ENCODE measurements around the gene RNH1.

RNH1 gene

DNA sequence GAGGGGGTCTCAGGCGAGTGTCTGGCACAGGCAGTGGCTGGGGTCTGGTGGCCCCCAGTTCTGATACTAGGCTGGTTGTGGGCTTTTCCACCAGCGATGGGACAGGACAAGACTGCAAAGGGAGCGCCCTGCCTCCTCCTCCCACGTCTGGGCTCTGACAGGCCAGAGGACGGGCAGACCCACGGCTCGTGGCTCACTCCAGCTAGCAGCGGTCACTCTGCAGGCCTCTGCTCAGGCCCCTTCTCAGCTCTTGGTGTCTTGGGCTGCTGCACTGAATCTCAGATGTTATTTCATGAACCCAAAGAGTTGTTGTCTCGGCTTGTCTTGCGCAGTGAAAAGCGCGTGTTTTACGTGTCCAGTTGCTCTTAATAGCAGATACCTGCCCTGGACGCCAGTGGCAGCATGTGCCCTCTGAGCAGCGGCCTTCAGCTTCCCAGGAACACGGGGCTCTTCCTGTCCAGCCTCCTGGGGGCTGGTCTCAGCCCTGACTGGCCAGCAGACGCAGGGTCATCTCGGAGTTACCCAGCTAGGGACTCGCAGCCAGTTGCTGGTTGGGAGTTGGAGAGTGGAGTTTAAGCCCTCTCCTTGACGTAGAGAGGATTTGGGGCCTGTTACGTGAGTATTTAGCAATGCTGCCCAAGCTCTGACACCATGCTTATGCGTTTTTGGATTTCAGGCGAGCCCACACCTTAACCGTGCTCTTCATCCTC, 47.4 kb downstream of the RNH1 start:
- no peak for DNase-seq (ENCODE audit: low read depth in 1 of 2, low spot score in 1 of 2)

DNA sequence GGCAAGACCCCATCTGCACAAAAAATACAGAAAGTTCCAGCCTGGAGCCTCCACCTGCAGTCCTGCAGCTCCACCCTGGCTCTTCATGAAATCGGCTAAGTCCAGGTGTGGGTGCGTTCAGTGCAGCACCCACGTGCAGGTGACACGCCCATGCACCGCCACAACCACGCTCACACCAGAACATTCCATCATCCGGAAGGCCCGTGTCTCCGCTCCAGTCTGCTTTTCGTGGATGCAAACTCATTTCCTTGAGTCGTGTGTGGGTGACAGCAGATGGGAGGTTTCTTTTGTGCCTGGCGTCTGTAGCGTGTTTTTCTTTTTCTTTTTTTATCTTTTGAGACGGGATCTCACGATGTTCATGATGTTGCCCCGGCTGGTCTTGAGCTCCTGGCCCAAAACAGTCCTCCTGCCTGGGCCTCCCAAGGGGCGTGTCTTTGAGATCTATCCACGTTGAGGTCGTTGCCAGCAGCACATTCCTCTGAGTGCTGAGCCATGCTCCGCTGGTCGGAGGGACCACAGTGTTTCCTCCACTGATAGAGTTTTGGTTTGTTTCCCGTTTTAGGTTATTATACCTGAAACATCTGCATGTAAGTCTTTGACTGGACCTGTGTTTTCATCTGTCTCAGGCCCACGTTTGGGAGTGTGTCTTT, 49.8 kb downstream of the RNH1 start:
- DNase-seq (ENCODE audit: low read depth in 1 of 2, low spot score in 1 of 2) = no peak

DNA sequence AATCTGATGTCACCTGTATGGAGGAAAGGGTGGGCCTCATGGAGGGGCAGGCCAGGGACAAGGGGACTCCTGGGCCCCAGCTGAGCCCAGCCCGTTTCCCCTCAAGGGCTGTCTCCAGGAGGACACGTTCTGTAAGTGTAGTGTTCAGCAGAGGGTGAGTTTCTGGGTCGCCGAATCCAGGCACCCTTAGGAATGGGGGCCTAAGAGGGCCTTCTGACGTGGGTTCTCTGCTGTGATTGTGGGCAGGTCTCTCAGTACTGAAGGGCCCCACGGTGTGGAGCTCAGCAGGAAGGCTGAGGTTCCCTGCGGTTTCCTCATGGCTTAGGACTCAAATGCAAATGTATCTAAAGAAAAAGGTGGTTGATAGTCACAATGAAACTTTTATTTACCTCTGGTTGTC, 50.5 kb downstream of the RNH1 start:
- peak in 1 of 2 donors; percentile 27 for DNase-seq (ENCODE audit: low read depth in 1 of 2, low spot score in 1 of 2)

DNA sequence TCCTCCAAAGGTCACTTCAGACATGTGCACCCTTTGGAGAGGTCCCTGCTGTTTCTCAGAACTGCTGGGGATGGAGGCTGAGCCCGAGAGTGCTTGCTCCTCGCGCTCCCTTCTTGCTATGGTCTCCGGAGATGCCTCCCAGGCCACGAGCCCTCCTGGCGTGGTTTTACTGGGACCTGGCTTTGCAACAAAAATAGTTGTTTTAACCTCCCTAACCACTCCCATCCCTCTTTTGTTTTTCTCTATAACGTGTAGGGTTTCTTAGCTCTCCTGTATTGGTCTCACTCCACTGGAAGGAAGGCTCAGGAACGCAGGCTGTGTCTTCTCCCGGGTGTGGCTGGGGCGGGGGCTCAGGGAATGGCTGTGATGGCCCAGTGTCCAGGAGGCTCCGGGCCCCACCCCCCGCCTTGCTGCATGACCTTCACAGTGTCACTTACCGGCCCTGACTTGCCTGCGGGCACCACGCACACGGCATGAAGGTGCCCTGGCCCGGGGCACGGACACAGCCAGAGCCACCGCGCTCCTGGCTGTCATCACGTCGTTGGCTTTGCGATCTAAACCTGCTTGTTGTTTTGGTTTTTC, 51.4 kb downstream of the RNH1 start:
- DNase-seq (ENCODE audit: low read depth in 1 of 2, low spot score in 1 of 2) = no peak

DNA sequence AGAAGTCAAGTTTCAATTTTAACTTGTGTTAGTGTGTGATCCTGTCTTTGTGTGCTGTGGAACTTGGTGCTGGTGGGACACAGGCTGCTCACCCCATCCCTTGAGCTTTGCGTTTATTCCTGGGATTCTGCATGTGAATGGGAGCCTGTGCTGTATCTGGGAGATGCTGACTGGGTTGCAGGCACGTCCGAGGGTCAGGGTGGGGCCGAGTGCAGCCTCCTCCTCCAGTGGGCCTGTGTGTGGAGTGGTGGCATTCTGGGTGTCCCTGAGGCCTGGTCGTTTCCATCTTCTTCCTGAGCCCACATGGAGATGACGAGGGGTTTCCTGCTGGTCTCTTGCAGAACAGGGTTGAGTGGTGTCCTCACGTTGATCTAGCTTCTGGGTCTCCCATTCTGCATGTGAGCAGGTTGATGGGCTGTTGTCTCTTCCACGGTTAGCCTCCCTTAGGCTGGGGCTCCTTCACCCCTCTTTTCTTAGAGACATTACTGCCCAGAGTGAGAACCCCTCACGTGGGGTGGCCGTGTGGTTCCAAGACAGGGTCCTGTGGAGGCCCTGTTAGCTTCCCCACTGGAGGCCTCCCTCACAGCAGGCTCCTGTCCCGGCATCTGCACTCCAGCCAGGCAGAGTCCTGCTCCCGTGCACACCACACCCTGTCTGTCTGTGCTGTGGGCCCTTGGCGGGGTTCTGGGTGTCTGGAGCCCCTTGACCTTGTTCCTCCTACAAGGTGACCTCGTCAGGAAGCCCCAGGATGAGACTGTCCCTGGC, 52.1 kb downstream of the RNH1 start:
- no peak for DNase-seq (ENCODE audit: low read depth in 1 of 2, low spot score in 1 of 2)

DNA sequence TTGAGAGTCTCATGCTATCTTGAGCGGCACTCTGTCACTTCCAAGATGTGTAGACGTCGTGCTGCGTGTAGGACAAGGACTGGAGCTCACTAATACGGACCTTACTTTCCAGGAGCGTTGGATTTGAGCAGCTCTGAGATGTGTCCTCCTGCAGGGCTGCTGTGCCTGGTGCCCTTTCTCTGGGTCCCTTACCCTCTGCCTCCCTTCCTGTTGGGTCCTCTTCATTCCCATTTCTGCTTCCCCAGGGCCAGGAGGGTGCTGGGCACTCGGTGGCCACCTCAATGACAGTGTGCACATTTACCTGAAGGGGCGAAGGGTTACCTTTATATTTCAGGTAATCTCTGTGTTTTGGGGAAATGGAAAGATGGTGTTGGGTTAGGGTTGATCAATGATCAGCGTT, 53.0 kb downstream of the RNH1 start:
- DNase-seq (ENCODE audit: low read depth in 1 of 2, low spot score in 1 of 2) = no peak

DNA sequence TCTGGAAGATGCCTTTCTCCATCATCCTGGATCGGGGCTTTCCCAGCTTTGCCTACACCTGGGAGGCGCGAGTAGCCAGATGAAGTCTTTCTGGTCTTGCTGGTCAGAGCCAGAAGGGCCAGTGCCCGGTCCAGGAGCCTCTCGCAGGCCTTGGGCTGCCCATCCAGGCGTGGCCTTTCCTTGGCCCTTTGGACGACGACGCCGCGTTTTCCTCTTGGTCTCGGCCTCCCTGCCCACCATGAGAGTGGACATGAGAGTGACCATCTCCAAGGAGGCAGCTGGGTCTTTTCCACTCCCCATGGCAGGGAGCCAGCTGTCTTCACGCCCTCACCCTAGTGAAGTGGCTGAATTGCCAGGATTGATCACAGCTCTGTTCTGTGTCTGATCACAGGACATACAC, 53.5 kb downstream of the RNH1 start:
- DNase-seq (ENCODE audit: low read depth in 1 of 2, low spot score in 1 of 2) = no peak

DNA sequence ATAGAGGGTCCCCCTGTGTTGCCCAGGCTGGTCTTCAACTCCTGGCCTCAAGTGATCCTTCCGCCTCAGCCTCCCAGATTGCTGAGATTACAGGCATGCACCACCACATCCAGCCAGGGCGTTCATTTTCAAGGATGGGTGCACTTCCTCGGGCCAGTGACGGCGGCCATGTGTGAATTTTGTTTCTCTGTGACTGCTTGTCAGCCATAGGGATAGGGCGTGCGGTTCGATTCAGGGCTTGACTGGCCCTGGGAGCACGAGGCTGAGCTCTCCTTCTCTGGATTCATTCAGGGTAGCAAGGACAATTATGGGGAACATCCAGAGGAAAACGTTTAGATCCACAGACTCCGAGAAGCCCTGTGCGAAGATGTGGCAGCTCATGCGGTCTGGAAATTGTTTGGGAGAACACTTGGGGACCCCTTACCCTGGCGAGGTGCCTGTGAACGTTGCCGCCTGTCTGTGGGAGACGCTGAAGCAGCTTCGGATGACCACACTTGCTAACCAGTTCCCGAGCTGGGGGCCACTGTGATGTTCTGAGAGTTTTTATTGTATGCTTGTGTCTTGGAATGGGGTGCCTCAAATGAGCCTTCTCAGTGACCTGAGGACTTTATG, 54.0 kb downstream of the RNH1 start:
- DNase-seq (ENCODE audit: low read depth in 1 of 2, low spot score in 1 of 2) = no peak

DNA sequence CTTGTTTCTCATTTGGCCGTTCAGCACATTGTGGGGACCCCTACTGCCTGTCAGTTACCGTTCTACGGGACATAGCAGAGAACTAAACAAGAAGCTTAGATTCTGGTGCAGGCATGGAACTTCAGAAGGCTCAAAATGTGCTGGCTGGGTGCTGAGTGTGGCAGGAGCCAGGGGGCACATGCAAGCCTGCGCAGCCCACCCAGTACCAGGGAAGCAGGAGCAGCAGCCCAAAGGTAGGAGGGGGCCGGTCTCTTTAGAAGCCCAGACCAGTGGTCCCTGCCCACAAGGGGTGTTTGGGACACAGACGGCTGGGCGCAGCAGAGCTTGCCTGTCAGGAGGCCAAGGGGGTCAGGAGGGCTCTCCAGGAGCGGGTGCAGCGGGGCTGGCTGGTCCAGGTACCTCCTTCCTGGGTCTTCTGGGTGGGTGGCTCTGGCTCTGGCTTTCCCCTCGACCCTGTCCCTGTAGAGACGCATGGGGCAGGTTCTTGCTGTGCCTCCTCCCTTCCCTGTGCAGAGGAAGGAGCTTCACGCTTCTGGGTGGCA, 54.8 kb downstream of the RNH1 start:
- no peak for DNase-seq (ENCODE audit: low read depth in 1 of 2, low spot score in 1 of 2)

DNA sequence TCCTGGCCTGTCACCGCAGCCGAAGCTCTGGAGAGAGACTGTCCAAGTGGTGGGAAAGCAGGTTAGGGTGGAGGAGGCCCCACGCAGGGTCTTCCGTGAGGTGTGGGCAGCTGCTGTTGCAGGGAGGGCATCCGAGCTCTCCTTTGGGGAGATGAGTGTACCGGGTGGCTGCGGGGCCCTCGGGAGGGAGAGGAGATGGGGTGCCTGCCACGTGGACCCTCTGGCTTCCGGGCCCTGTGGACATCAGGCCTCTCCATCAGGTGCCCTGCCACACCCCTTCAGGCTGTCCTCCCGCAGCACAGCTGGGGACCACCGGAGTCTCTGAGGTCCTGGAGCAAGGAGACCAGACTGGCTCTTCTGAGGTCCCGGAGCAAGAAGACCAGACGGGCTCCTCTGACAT, 55.3 kb downstream of the RNH1 start:
- DNase-seq (ENCODE audit: low read depth in 1 of 2, low spot score in 1 of 2) = no peak

DNA sequence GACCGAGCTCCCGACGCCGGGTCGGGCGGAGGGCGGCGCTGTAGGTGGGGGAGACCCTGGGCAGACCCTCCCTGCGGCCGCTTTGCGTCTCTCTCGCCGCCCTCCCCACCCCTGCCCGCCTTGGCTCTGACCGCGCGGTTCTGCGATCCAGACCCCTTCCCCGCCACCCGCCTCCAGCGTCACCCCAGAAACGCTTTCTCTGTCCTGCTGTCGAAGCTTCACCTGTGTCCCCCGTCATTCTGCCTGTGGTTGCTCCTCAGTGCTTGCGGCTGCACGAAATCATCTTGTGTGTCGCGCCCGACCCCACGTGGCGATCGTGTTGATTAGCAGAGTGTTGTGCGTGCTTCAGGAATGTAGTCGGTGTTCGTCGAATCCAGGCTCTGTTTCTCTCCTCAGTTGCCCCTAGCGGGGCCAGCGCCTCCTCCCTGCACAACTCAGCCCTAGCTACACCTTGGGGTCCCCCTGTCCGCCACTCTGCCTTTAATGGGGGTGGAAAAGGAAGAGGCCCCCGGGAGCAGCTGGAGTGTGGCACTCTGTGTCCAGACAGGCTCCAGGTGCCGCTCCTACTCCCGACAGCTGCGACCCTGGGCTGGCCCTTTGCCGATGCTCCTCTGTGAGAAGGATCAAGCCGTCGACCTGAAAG, 56.1 kb downstream of the RNH1 start:
- peak; percentile 45 to 63 for DNase-seq (ENCODE audit: low read depth in 1 of 2, low spot score in 1 of 2)

DNA sequence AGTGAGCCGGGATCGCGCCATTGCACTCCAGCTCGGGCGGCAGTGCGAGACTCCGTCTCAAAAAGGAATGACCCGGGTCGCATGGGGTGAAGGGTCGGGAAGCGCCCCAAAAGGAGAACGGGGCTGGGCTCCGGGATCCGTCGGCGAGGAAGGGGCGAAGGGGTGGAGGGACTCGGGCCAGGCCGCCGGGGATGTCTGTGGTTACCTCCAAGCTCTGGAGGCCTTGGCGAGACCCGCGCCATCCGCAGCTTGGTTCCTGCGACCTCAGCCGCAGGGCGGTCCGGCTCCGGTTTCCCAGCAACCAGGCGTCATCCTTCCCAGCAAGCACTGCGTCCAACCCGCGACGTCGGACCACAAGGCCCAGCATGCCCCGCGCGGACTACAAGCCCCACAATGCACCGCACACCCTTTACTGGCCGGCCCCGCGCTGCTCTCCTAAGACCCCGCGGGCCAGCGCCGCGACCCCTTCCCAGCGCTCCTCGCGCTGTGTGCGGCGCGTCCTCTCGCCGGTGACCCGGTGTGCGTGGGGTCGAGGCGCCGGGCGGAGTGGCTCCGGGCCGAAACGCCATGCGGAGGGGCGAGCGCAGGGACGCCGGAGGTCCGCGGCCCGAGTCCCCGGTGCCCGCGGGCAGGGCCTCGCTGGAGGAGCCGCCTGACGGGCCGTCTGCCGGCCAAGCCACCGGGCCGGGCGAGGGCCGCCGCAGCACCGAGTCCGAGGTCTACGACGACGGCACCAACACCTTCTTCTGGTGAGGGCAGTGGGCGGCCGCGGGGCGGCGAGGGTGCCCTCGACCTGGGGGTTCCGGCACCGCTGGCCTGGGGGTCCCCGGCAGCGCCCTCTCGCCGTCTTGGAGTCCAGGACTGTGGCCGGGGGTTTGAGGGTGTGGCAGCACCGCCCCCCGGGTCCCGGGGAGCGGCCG, 56.9 kb downstream of the RNH1 start, which contains the start of gene PTDSS2:
TSS of gene PTDSS2 (plus strand) at position 391 of the 920 bp plus-strand sequence. CDS start at position 568, 177 bp downstream.
- DNase-seq (ENCODE audit: low read depth in 1 of 2, low spot score in 1 of 2) = peak; percentile 79 to 92

DNA sequence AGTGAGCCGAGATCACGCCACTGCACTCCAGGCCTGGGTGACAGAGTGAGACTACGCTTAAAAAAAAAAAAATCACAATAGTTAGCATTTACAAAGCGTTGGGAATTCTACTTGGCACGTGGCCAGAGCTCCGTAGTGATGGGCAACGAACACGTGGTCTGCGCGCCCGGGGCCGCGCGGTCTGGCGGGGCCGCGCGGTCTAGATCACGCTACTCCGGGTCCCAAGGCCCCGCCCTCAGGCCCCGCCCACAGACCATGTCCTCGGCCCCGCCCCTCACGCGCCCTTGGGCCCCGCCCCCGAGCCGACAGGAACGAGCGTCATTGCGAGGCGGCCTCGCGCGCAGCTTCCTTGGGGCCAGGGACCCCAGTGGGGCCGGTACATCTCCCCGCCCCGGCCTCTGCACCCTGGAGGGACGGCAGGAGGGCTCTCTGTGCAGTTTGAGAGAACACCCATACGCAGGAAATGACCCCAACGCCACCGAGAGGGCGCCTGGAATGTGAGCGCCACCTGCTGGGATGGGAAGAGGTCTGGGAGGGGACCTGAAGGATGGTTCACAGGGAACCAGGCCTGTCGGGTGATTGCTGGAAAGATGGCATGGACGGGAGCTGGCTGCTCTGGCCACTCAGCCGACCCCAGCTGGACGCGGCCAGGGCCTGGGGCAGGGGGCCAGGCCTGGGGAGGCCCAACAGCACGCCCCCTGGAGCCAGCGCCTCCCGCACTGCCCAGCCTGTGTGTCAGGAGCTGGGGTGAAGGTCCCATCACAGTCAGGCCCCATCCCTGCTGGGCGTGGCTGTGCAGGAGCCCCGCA, 58.9 kb downstream of the RNH1 start:
- peak; percentile 92 to 97 for DNase-seq (ENCODE audit: low read depth in 1 of 2, low spot score in 1 of 2)

DNA sequence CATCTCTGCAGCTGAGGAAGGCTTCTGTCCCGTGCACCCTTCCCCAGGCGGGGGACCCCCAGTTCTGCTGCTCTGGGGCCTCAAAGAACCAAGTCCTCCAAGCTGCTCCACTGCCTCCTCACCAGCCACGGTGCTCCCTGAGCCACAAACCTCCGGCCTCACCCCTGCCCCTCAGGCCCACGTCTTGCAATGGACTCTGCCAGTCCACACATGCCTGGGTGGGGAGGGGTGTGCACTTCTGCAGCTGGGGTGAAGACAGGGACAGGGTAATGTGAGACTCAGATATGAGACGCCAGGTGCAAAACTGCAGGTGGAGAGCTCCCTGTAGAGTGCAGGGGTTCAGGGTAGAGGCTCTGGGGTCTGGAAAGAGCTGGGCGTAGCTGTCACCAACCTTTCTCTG, 60.2 kb downstream of the RNH1 start:
- no peak for DNase-seq (ENCODE audit: low read depth in 1 of 2, low spot score in 1 of 2)

DNA sequence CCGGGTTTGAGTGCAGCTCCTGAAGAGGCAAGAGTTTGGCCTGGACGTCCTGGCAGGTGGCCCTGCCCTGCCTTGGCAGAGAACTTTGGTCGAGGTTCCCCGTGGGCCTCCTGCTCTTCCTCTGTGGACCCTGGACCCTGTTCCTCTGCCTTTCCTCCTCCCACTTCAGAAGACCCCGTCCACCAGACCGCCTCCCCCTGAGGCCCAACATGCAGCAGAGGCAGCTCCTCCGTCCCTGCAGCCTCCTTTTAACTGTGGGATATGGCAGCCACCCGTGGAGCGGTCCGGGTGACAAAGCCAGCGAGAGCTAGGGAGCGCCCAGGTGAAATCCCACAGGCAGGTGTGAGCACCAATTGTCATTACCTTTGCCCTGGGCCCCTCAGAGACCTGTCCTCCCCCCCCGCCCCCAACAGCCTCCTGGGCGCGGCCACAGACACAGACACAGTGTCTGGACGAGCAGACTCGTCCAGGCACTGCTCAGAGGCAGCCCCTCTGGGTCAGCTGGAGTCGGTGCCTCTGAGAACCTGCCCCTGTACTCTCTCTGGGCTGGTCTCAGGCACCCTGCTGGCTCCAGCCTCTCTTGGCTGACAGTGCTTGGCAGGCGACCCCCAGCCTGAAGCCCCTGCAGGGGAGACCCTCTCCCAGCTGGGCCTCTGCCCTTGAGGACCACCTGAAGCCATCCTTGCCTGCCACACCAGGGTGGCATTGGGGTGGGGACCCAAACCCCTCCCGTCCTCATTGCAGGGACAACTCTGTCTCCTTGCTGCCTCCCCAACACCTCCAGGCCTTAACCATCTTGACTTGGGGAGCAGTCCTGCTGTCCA, 61.1 kb downstream of the RNH1 start:
- no peak for DNase-seq (ENCODE audit: low read depth in 1 of 2, low spot score in 1 of 2)

Measured in activated CD4-positive, alpha-beta T cell treated with anti-CD3 and anti-CD28 coated beads, Interleukin-2, amount 50 U/mL, for 24 hours (primary cell).